H1 (cell line): ENCODE measurements around the gene BCL11A. TPM values are rescaled to one million over a fixed set of nuclear protein-coding genes. Genes with fewer than 3 reads are reported as not detected.

Source experiments
- CTCF ChIA-PET: fragments of 300-600 bp; sonication (Branson Sonifier 250); formaldehyde crosslinking; loops from one replicate; lab custom pipeline; 2021; ENCODE audit not compliant: partially characterized antibody; lab: Charles Lee
- POLR2A ChIA-PET: fragments of 300-600 bp; sonication (Branson Sonifier 250); formaldehyde crosslinking; loops from one replicate; lab custom pipeline; 2021; ENCODE audit warnings: inconsistent platforms; ENCODE audit not compliant: partially characterized antibody; lab: Charles Lee
- DNase-seq, 2 experiments: peaks; one replicate each; pipeline versions ENCODE4 v3.0.0 to v3.0.0-alpha.2; 2010 to 2022; ENCODE audit warnings: low spot score in 2 of 2, low read depth in 1 of 2, mixed read lengths in 1 of 2
- FAIRE-seq: peaks from 2 replicates; lab custom pipeline; 2011; peaks lifted over from hg19 to GRCh38; lab: Jason Lieb, UNC
- H2AFZ ChIP-seq: 2 replicates; pipeline ENCODE4 v1.8.1; 2012; ENCODE audit warnings: low read length, inconsistent platforms
- H2AK5ac ChIP-seq: 2 replicates; pipeline ENCODE4 v1.6.1; 2013; ENCODE audit warnings: low read depth, low read length
- H2BK120ac ChIP-seq: replicated peaks from 2 replicates; pipeline ENCODE3; 2013; ENCODE audit warnings: low read depth, low read length, inconsistent platforms
- H2BK12ac ChIP-seq: 2 replicates; pipeline ENCODE4 v1.6.1; 2013; ENCODE audit warnings: low read depth, low read length
- H2BK15ac ChIP-seq: 2 replicates; pipeline ENCODE4 v1.6.1; 2013; ENCODE audit warnings: low read length
- H2BK20ac ChIP-seq: 2 replicates; pipeline ENCODE4 v1.6.1; 2013; ENCODE audit warnings: low read length
- H2BK5ac ChIP-seq: 2 replicates; pipeline ENCODE4 v1.6.1; 2013; ENCODE audit warnings: low read depth, low read length
- H3K14ac ChIP-seq: 2 replicates; pipeline ENCODE4 v1.6.1; 2013; ENCODE audit warnings: inconsistent platforms; ENCODE audit not compliant: insufficient read length
- H3K18ac ChIP-seq: 2 replicates; pipeline ENCODE4 v1.6.1; 2013; ENCODE audit warnings: low read length; ENCODE audit errors: extremely low read depth
- H3K23ac ChIP-seq: 2 replicates; pipeline ENCODE4 v1.6.1; 2013; ENCODE audit warnings: inconsistent platforms; ENCODE audit not compliant: insufficient read length
- H3K23me2 ChIP-seq: 2 replicates; pipeline ENCODE4 v1.6.1; 2013; ENCODE audit warnings: low read depth, low read length
- H3K27ac ChIP-seq: 2 replicates; pipeline ENCODE4 v1.6.1; 2011; ENCODE audit warnings: low read depth, low read length, inconsistent platforms
- H3K27me3 ChIP-seq, 4 experiments: replicated peaks in 1 of 4; 1 replicate in 1 of 4; 2 replicates in 3 of 4; pipeline versions ENCODE4 v1.6.1 to v1.8.1; 2011 to 2013; ENCODE audit warnings: low read length in 3 of 4, mild to moderate bottlenecking in 3 of 4, inconsistent platforms in 2 of 4, mixed read lengths in 2 of 4, moderate library complexity in 1 of 4; ENCODE audit not compliant: control insufficient read depth in 3 of 4, insufficient read depth in 3 of 4; ENCODE audit errors: extremely low read depth in 1 of 4
- H3K36me3 ChIP-seq, 4 experiments: 2 replicates each; pipeline versions ENCODE4 v1.6.1 to v1.8.1; 2011 to 2013; ENCODE audit warnings: mild to moderate bottlenecking in 4 of 4, low read length in 3 of 4, moderate library complexity in 2 of 4, control low read depth in 1 of 4, inconsistent platforms in 1 of 4; ENCODE audit not compliant: insufficient read depth in 4 of 4, control insufficient read depth in 2 of 4
- H3K4ac ChIP-seq: replicated peaks from 2 replicates; pipeline ENCODE3; 2013; ENCODE audit warnings: low read length, low read depth, mixed read lengths, inconsistent platforms; ENCODE audit not compliant: insufficient read length
- H3K4me1 ChIP-seq, 4 experiments: replicated peaks in 1 of 4; 1 replicate in 1 of 4; 2 replicates in 3 of 4; pipeline versions ENCODE4 v1.6.1 to v1.8.1; 2011 to 2013; ENCODE audit warnings: low read length in 3 of 4, inconsistent platforms in 2 of 4, mixed read lengths in 1 of 4; ENCODE audit not compliant: insufficient read depth in 4 of 4, control insufficient read depth in 3 of 4
- H3K4me2 ChIP-seq, 2 experiments: 2 replicates each; pipeline versions ENCODE4 v1.6.1 to v1.8.1; 2011 to 2013; ENCODE audit warnings: low read depth in 2 of 2, low read length in 2 of 2, control low read depth in 1 of 2, inconsistent platforms in 1 of 2, mild to moderate bottlenecking in 1 of 2; ENCODE audit not compliant: insufficient read depth in 1 of 2
- H3K4me3 ChIP-seq, 4 experiments: fragments of 200-600, 300-600 bp in 1 of 4; sonication (generic), shearing (Covaris generic), sonication (Bioruptor Twin) in 1 of 4; 2 replicates each; pipeline versions ENCODE4 v1.5.1 to v1.8.1; 2011 to 2016; ENCODE audit warnings: low read length in 4 of 4, low read depth in 3 of 4, control low read depth in 2 of 4, inconsistent platforms in 2 of 4, mild to moderate bottlenecking in 2 of 4, mixed read lengths in 1 of 4, moderate library complexity in 1 of 4; ENCODE audit not compliant: insufficient read depth in 2 of 4; ENCODE audit errors: extremely low read depth in 1 of 4
- H3K56ac ChIP-seq: replicated peaks from 2 replicates; pipeline ENCODE3; 2013; ENCODE audit warnings: low read depth, mild to moderate bottlenecking, mixed read lengths, low read length, inconsistent platforms; ENCODE audit not compliant: insufficient read length
- H3K79me1 ChIP-seq: 2 replicates; pipeline ENCODE4 v1.6.1; 2013; ENCODE audit warnings: low read depth, low read length, control low read depth
- H3K79me2 ChIP-seq, 2 experiments: 2 replicates each; pipeline versions ENCODE4 v1.6.1 to v1.8.1; 2012 to 2013; ENCODE audit warnings: low read length in 2 of 2, mild to moderate bottlenecking in 2 of 2, inconsistent platforms in 1 of 2; ENCODE audit not compliant: insufficient read depth in 2 of 2, control insufficient read depth in 1 of 2
- H3K9ac ChIP-seq, 4 experiments: replicated peaks in 1 of 4; 1 replicate in 1 of 4; 2 replicates in 3 of 4; pipeline versions ENCODE4 v1.6.1 to v1.8.1; 2011 to 2013; ENCODE audit warnings: low read depth in 3 of 4, low read length in 3 of 4, control low read depth in 2 of 4, mild to moderate bottlenecking in 2 of 4, moderate library complexity in 2 of 4, inconsistent platforms in 1 of 4; ENCODE audit errors: extremely low read depth in 1 of 4
- H3K9me3 ChIP-seq, 2 experiments: 2 replicates each; pipeline versions ENCODE4 v1.6.1 to v1.8.1; 2012 to 2013; ENCODE audit warnings: mild to moderate bottlenecking in 2 of 2, moderate library complexity in 2 of 2, control low read depth in 1 of 2, inconsistent platforms in 1 of 2, low read depth in 1 of 2, low read length in 1 of 2, mixed read lengths in 1 of 2; ENCODE audit not compliant: insufficient read depth in 2 of 2
- H4K20me1 ChIP-seq, 2 experiments: replicated peaks in 1 of 2; 2 replicates each; pipeline versions ENCODE3 to v1.8.1; 2011 to 2013; ENCODE audit warnings: inconsistent platforms in 2 of 2, low read length in 2 of 2, mild to moderate bottlenecking in 1 of 2; ENCODE audit not compliant: insufficient read depth in 2 of 2, control insufficient read depth in 1 of 2
- H4K5ac ChIP-seq: 2 replicates; pipeline ENCODE4 v1.6.1; 2013; ENCODE audit warnings: low read length, low read depth, mixed read lengths, inconsistent platforms; ENCODE audit not compliant: insufficient read length
- H4K8ac ChIP-seq: 2 replicates; pipeline ENCODE4 v1.8.0; 2013; ENCODE audit warnings: mild to moderate bottlenecking, moderate library complexity, low read length, inconsistent platforms; ENCODE audit not compliant: insufficient read depth; ENCODE audit errors: extremely low read depth
- H4K91ac ChIP-seq: replicated peaks from 2 replicates; pipeline ENCODE3; 2013; ENCODE audit warnings: low read length, mixed read lengths, inconsistent platforms; ENCODE audit not compliant: insufficient read length
- BCL11A ChIP-seq, 2 experiments: IDR thresholded peaks; one replicate each; pipeline ENCODE4 v1.6.1; 2011; ENCODE audit warnings: low read depth in 2 of 2, low read length in 2 of 2, mild to moderate bottlenecking in 2 of 2
- BRCA1 ChIP-seq: IDR thresholded peaks from 2 replicates; pipeline ENCODE4 v1.6.1; 2012; ENCODE audit warnings: low read depth, low read length, improper control_type of control experiment
- JUND ChIP-seq: IDR thresholded peaks from 2 replicates; pipeline ENCODE4 v1.6.1; 2011; ENCODE audit warnings: mild to moderate bottlenecking, improper control_type of control experiment, low read length
- PHF8 ChIP-seq: fragments of 200-600 bp; sonication (generic); conservative IDR thresholded peaks from 2 replicates; pipeline ENCODE4 v1.7.1; 2012; ENCODE audit warnings: low read depth, mild to moderate bottlenecking, inconsistent platforms, low read length, moderate library complexity
- RBBP5 ChIP-seq: IDR thresholded peaks from 2 replicates; pipeline ENCODE4 v1.7.1; 2012; ENCODE audit warnings: low read depth, mild to moderate bottlenecking, inconsistent platforms, low read length, moderate library complexity, borderline replicate concordance
- SIRT6 ChIP-seq: IDR thresholded peaks from one replicate; pipeline ENCODE4 v1.7.1; 2012; ENCODE audit warnings: low read length, inconsistent platforms
- SIX5 ChIP-seq: IDR thresholded peaks from 2 replicates; pipeline ENCODE4 v1.6.1; 2011; ENCODE audit warnings: mild to moderate bottlenecking, low read depth, low read length
- SRF ChIP-seq: IDR thresholded peaks from 2 replicates; pipeline ENCODE4 v1.6.1; 2011; ENCODE audit warnings: mild to moderate bottlenecking, low read depth, low read length, moderate library complexity
- SUZ12 ChIP-seq: fragments of 200-600 bp; sonication (generic); IDR thresholded peaks from 2 replicates; pipeline ENCODE4 v1.6.1; 2012; ENCODE audit warnings: mild to moderate bottlenecking, inconsistent platforms, low read length, moderate library complexity, mixed read lengths
- TAF7 ChIP-seq: optimal IDR thresholded peaks from 2 replicates; pipeline ENCODE3; 2011; ENCODE audit warnings: low read depth, mild to moderate bottlenecking, inconsistent platforms, low read length, moderate library complexity, borderline replicate concordance
- WGBS, 2 experiments: shearing (Covaris generic) in 1 of 2; methylation state at CpG; one replicate each; pipeline versions ENCODE4 v1.1.6 to v1.1.7; 2013 to 2015; ENCODE audit warnings: low lambda C conversion rate in 2 of 2, mixed read lengths in 2 of 2, inconsistent platforms in 1 of 2, low coverage in 1 of 2, missing lambda C conversion rate in 1 of 2; ENCODE audit not compliant: insufficient replicate concordance in 2 of 2, insufficient coverage in 1 of 2, insufficient read length in 1 of 2; ENCODE audit errors: extremely low coverage in 1 of 2, missing lambda C conversion rate in 1 of 2; 5-methylcytosine and 5-hydroxymethylcytosine counted together
- polyA plus RNA-seq, 7 experiments: library from polyadenylated mRNA; depleted of rRNA in 3 of 7; stranded (reverse) in 5 of 7; unstranded in 2 of 7; fragments of >200 nt in 5 of 7; fragments of 200-250 nt in 2 of 7; gene quantifications; 1 replicate in 5 of 7; 2 replicates in 1 of 7; 4 replicates in 1 of 7; pipeline versions ENCODE4 v1.2.1 to v1.2.3, GENCODE V29; 2011 to 2013; ENCODE audit warnings: missing spikeins in 2 of 7, mixed read lengths in 2 of 7
- total RNA-seq: library from RNA; stranded (reverse); fragmentation: NEBNext Ultra II Directional; extraction: Animal tissue kit (Norgen Biotek cat#: 25700); gene quantifications from 2 replicates; pipeline ENCODE4 v1.2.1, GENCODE V29; 2021
- TF ChIP-seq, protein P1 (sequence below): IDR thresholded peaks from 2 replicates; pipeline ENCODE4 v1.6.1; 2012; ENCODE audit warnings: low read length, inconsistent platforms
- TF ChIP-seq, protein P2 (sequence below): IDR thresholded peaks from 2 replicates; pipeline ENCODE4 v1.6.1; 2012; ENCODE audit warnings: inconsistent platforms

BCL11A gene
- total and polyA plus RNA-seq, 2 of the 8 experiments (the other 6 are each of a cell fraction or from before 2014, with no cell fraction given), result 11.9 to 59.3 TPM

DNA sequence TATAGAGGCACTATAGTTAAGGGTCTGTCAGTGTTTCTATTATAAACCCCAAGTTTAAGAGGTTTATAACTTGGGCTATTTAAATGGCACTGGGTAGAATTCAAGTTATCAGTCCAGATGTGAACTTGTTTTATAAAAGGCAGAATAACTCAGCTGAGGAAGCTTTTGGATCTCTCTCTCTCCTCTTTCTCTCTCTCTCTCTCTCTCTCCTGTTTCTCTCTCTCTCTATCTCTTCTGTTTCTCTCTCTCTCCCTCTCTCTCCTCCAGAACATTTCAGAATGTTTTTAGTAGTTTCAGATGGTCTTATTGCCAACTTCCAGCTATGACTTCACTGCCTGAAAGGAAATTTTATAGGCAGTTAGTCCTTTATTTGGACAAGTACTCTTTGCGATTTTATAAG, 6.4 kb upstream of the BCL11A start:
- Histone ChIP-seq H3K56ac (no peak overlapping the region), H2BK12ac (no peak overlapping the region), H4K20me1 (no peaks in the 10 kb centered on the region), H2BK20ac (no peak overlapping the region), H3K4me3 (no peak overlapping the region), H3K9me3 (no peaks in the 10 kb centered on the region), H2AK5ac (no peak overlapping the region), H2BK15ac (no peak overlapping the region), H3K36me3 (no peaks in the 10 kb centered on the region), H3K18ac (no peak overlapping the region), H2BK5ac (no peak overlapping the region), H3K23ac (no peak overlapping the region), H3K23me2 (peaks cover 21% of the 10 kb centered on the region), H3K4ac (no peak overlapping the region), H3K79me1 (no peaks in the 10 kb centered on the region), H3K27me3 (peaks cover 0 to 1% (median 0%) of the 10 kb centered on the region in 4 experiments; a peak in 1 of 7 replicates), H3K14ac (no peak overlapping the region), H4K8ac (no peak overlapping the region), H2BK120ac (no peak overlapping the region), H4K91ac (no peak overlapping the region), H3K4me1 (peaks cover 0 to 7% (median 1%) of the 10 kb centered on the region in 4 experiments; a peak in 4 of 7 replicates), H3K9ac (no peak overlapping the region), H3K4me2 (no peak overlapping the region), H3K79me2 (no peaks in the 10 kb centered on the region; a peak in 1 of 4 replicates), H4K5ac (no peak overlapping the region), H3K27ac (no peak overlapping the region), H2AFZ (no peak overlapping the region)
- CTCF ChIA-PET, result interaction anchor here (0.6 to 17.2 kb wide), 10 partner anchors 10 to 1452 kb away, joined by 3 to 240 read pairs (median 5); no protein-coding TSS in a partner anchor
- POLR2A ChIA-PET, result no interaction called here
- DNase-seq, result no peak
- 70% methylated on average over 1 of the region's 1 CpG; no CpG with 5 or more reads in 1 of the 2 experiments for WGBS, 2 experiments
- FAIRE-seq, result no peak
- TF ChIP-seq, protein P1, sequence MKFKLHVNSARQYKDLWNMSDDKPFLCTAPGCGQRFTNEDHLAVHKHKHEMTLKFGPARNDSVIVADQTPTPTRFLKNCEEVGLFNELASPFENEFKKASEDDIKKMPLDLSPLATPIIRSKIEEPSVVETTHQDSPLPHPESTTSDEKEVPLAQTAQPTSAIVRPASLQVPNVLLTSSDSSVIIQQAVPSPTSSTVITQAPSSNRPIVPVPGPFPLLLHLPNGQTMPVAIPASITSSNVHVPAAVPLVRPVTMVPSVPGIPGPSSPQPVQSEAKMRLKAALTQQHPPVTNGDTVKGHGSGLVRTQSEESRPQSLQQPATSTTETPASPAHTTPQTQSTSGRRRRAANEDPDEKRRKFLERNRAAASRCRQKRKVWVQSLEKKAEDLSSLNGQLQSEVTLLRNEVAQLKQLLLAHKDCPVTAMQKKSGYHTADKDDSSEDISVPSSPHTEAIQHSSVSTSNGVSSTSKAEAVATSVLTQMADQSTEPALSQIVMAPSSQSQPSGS, result no peak
- TF ChIP-seq, protein P2, sequence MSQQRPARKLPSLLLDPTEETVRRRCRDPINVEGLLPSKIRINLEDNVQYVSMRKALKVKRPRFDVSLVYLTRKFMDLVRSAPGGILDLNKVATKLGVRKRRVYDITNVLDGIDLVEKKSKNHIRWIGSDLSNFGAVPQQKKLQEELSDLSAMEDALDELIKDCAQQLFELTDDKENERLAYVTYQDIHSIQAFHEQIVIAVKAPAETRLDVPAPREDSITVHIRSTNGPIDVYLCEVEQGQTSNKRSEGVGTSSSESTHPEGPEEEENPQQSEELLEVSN, result no peak
- TF ChIP-seq SUZ12 (no peak), RBBP5 (no peak), BRCA1 (no peak), SIRT6 (no peak), SRF (no peak), BCL11A (IDR thresholded peaks at IDR 0.05; ENCODE audit: low read depth in 2 of 2, low read length in 2 of 2) (no peak), JUND (no peak), SIX5 (no peak), TAF7 (no peak), PHF8 (no peak)
